Stimulated activated CD8-positive, alpha-beta memory T cell treated with anti-CD3 and anti-CD28 coated beads, Interleukin-4, amount 100 ng/mL, for 48 hours (primary cell): ENCODE results near the gene SLC22A9.

Experiments
- DNase-seq: peaks from one replicate; pipeline ENCODE4 v3.0.0-alpha.2; 2020

The SLC22A9 gene

DNA sequence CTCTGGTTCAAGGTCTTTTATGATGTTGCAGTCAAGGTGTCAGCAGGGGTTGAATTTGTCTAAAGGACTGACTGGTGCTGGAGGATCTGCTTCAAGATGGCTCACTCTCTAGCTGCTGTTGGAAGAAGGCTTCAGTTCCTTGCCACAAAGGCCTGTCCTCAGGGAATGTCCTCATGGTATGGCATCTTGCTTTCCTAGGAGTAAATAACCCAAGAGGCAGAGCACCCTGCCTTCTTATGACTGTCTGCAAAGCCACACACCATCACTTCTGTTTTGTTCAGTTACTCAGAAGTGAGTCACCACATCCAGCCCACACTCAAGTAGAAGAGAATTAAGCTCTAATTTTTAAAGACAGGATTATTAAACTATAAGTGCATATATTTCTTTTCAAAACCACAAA, 76.1 kb downstream of the SLC22A9 start:
- peak; percentile 37 for DNase-seq

GRCh38 chr11:63448646-63449045, 79.1 kb downstream of the SLC22A9 start:
- no peak for DNase-seq

DNA sequence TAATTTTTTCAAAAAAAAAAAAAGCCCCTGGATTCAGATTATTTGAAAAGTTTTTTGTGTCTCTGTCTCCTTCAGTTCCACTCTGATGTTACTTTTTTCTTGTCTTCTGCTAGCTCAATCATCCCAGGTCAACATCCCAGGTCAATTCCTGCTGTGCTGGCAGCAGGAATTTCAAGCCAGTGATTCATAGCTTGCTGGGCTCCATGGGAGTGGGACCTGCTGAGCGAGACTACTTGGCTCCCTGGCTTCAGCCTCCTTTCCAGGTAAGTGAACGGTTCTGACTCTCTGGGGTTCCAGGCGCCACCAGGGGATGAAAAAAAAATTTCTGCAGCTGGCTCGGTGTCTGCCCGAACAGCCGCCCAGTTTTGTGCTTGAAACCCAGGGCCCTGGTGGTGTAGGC, 90.0 kb downstream of the SLC22A9 start:
- DNase-seq, result no peak
